Activated CD8-positive, alpha-beta memory T cell treated with anti-CD3 and anti-CD28 coated beads, Interleukin-2, amount 50 U/mL, for 48 hours (primary cell): ENCODE results near the gene BAK1.
A peak's percentile ranks its signal among the peaks of the same experiment; 100 is the strongest.

Experiments
- DNase-seq: peaks from one replicate; pipeline ENCODE4 v3.0.0-alpha.2; 2020

BAK1 gene

GRCh38 chr6:33579828-33580714, at the start of gene BAK1:
Gene BAK1 (minus strand): TSS chr6:33580276. CDS start chr6:33577604, 2,672 bp downstream.
- peak; percentile 89 for DNase-seq

- no peak for DNase-seq
Observed at GRCh38 chr6:33628401-33628964, 48.4 kb upstream of the BAK1 start.

- DNase-seq = no peak
Observed at GRCh38 chr6:33627876-33628275, 47.8 kb upstream of the BAK1 start.

GRCh38 chr6:33624856-33625255, 44.8 kb upstream of the BAK1 start:
- DNase-seq = no peak

- no peak for DNase-seq
Observed at GRCh38 chr6:33623895-33624381, 43.9 kb upstream of the BAK1 start.

- no peak for DNase-seq
Observed at GRCh38 chr6:33622456-33623431, 42.7 kb upstream of the BAK1 start.

- peak; percentile 73 for DNase-seq
Observed at GRCh38 chr6:33621711-33622388, 41.8 kb upstream of the BAK1 start.

GRCh38 chr6:33620856-33621710, 41.0 kb upstream of the BAK1 start, which contains the start of gene ITPR3:
Gene ITPR3 (plus strand): TSS chr6:33621322. CDS start chr6:33621603, 281 bp downstream.
- DNase-seq = peak; percentile 85

GRCh38 chr6:33620158-33620855, 40.2 kb upstream of the BAK1 start:
- DNase-seq = peak; percentile 69

- DNase-seq = no peak
Observed at GRCh38 chr6:33619166-33619840, 39.2 kb upstream of the BAK1 start.

- DNase-seq = no peak
Observed at GRCh38 chr6:33616913-33617312, 36.8 kb upstream of the BAK1 start.

GRCh38 chr6:33616113-33616512, 36.0 kb upstream of the BAK1 start:
- DNase-seq = no peak

GRCh38 chr6:33613795-33614168, 33.7 kb upstream of the BAK1 start:
- DNase-seq = no peak

GRCh38 chr6:33613146-33613794, 33.2 kb upstream of the BAK1 start:
- no peak for DNase-seq

GRCh38 chr6:33610779-33611732, 31.0 kb upstream of the BAK1 start:
- DNase-seq = no peak

GRCh38 chr6:33610067-33610466, 30.0 kb upstream of the BAK1 start:
- no peak for DNase-seq

GRCh38 chr6:33609528-33609927, 29.5 kb upstream of the BAK1 start:
- DNase-seq = no peak

GRCh38 chr6:33609019-33609418, 28.9 kb upstream of the BAK1 start:
- DNase-seq = no peak
